ENCODE results near the gene KMT5C. TPM values are rescaled to one million over a fixed set of nuclear protein-coding genes. Genes with fewer than 3 reads are reported as not detected.

KMT5C gene
- total RNA-seq (2021) = 49.1 to 63.1 TPM (median 52.3 TPM) in 3 replicates
- Bru-seq, nascent RNA = percentile 55 among the genes with signal in this experiment
- long read RNA-seq, experiment 1, transcript KMT5C-201 (9 exons, 2,308 nt) = major isoform, 30 of 91 reads
- long read RNA-seq, experiment 1, transcript KMT5C-203 (8 exons, 2,077 nt) = minor isoform, 13 of 91 reads
- long read RNA-seq, experiment 1, partial matches to known transcripts = 6 of 91 reads
- long read RNA-seq, experiment 1, other reads (novel, unspliced or antisense) = 40 of 91 reads
- long read RNA-seq, experiment 2, transcript KMT5C-201 (9 exons, 2,308 nt) = major isoform, 7 of 38 reads
- long read RNA-seq, experiment 2, transcript KMT5C-203 (8 exons, 2,077 nt) = minor isoform, 5 of 38 reads
- long read RNA-seq, experiment 2, partial matches to known transcripts = 13 of 38 reads
- long read RNA-seq, experiment 2, other reads (novel, unspliced or antisense) = 13 of 38 reads
- long read RNA-seq, experiment 3 = 0 reads

DNA sequence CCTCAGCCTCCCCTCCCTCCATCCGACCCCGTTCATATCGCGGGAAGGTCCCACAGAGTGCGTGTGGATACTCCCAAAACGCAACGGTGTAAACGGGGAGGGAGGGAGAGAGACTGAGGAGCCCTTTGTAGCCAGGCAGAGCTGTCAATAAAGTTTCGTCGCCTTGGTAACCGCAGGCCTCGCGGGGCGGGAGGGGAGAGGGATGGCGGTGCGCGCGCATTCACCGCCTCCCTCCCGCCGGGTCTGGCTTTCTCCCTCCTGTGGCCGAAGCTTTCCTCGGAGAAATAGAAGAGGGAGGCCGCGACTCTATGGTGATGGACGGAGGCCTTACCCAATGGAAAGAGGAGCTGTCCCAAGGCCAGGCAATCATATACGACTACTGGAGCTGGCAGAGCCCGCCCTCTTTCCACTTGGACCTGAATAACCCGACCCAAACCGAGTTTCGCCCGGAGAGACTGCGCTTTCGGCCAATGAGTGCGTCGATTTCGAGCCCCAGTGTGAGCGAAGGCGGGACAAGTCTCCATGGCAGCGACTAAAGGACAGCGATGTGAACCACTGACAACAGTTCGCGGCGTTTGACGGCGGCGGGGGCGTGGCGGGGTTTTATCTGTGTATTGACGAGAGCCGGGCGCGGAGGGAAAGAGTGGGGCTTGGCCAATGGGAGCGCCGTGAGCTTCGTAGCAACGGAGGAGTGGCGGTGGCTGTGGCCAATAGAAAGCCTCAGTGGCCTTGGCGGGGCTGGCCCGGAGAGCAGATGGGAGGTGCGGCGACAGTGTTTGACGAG, at the start of gene KMT5C:
Gene KMT5C, plus strand, starts transcription at position 772 of the 784 bp plus-strand sequence. CDS start 2,061 bp downstream, outside the sequence.
- Mint-ChIP-seq H3K27me3 (ENCODE audit: low read depth) (peaks cover 26% of the 10 kb centered on the region), H3K36me3 (peaks cover 21% of the 10 kb centered on the region), H3K9me3 (no peaks in the 10 kb centered on the region), H3K4me3 (peak within 1 kb of the TSS; percentile 83), H3K4me1 (peaks cover 13% of the 10 kb centered on the region), H3K27ac (peak within 1 kb of the TSS; percentile 100)
- ChIA-PET POLR2A (interaction anchor here (0.7 to 2.1 kb wide), 30 partner anchors 10 to 1359 kb away, joined by 3 to 28 read pairs (median 4); partner anchors contain the start of genes COX6B2, FIZ1, HSPBP1 and ISOC2), CTCF (interaction anchor here (0.6 to 2.4 kb wide), 32 partner anchors 9 to 1321 kb away, joined by 3 to 35 read pairs (median 4); partner anchors contain the start of genes COX6B2, DNAAF3, HSPBP1 and PPP1R12C)
- peak; percentile 100 for DNase-seq (ENCODE audit: low spot score)
- peak; percentile 89 for ATAC-seq
- TF ChIP-seq ZNF263 (CRISPR knock-in tag; IDR thresholded peaks at IDR 0.05; ENCODE audit: low read depth) (no peak), OVOL2 (CRISPR knock-in tag; IDR thresholded peaks at IDR 0.05; ENCODE audit: borderline replicate concordance) (no peak), ZNF423 (CRISPR knock-in tag; IDR thresholded peaks at IDR 0.05) (no peak), PRRX2 (CRISPR knock-in tag; IDR thresholded peaks at IDR 0.05) (no peak), NR2C2 (CRISPR knock-in tag; IDR thresholded peaks at IDR 0.05) (no peak), HMGA2 (CRISPR knock-in tag; IDR thresholded peaks at IDR 0.05) (no peak), MXD4 (CRISPR knock-in tag; IDR thresholded peaks at IDR 0.05; ENCODE audit: borderline replicate concordance) (no peak), TCF7 (CRISPR knock-in tag; IDR thresholded peaks at IDR 0.05; ENCODE audit: low read depth) (no peak), ZNF416 (CRISPR knock-in tag; IDR thresholded peaks at IDR 0.05) (no peak), GABPB1 (CRISPR knock-in tag; IDR thresholded peaks at IDR 0.05) (no peak), CREM (CRISPR knock-in tag; IDR thresholded peaks at IDR 0.05) (peak; percentile 33; the same call in 1 of the 2 replicates), RORB (CRISPR knock-in tag; IDR thresholded peaks at IDR 0.05) (no peak), JAZF1 (CRISPR knock-in tag; IDR thresholded peaks at IDR 0.05) (no peak), ZNF219 (CRISPR knock-in tag; IDR thresholded peaks at IDR 0.05; ENCODE audit: borderline replicate concordance) (no peak), RELA (CRISPR knock-in tag; IDR thresholded peaks at IDR 0.05; ENCODE audit: borderline replicate concordance) (no peak), FOXK1 (CRISPR knock-in tag; IDR thresholded peaks at IDR 0.05) (peak; percentile 84), NFYB (CRISPR knock-in tag; conservative IDR thresholded peaks at IDR 0.05; ENCODE audit: low read depth) (peak; percentile 97), ZNF317 (CRISPR knock-in tag; IDR thresholded peaks at IDR 0.05; ENCODE audit: borderline replicate concordance, low read depth) (no peak), EMX1 (CRISPR knock-in tag; IDR thresholded peaks at IDR 0.05) (no peak)
- TF ChIP-seq, protein P1, sequence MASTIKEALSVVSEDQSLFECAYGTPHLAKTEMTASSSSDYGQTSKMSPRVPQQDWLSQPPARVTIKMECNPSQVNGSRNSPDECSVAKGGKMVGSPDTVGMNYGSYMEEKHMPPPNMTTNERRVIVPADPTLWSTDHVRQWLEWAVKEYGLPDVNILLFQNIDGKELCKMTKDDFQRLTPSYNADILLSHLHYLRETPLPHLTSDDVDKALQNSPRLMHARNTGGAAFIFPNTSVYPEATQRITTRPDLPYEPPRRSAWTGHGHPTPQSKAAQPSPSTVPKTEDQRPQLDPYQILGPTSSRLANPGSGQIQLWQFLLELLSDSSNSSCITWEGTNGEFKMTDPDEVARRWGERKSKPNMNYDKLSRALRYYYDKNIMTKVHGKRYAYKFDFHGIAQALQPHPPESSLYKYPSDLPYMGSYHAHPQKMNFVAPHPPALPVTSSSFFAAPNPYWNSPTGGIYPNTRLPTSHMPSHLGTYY (CRISPR knock-in tag; IDR thresholded peaks at IDR 0.05) = no peak
- TF ChIP-seq, protein P2, sequence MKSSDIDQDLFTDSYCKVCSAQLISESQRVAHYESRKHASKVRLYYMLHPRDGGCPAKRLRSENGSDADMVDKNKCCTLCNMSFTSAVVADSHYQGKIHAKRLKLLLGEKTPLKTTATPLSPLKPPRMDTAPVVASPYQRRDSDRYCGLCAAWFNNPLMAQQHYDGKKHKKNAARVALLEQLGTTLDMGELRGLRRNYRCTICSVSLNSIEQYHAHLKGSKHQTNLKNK (CRISPR knock-in tag; IDR thresholded peaks at IDR 0.05) = no peak
- TF ChIP-seq, protein P3, sequence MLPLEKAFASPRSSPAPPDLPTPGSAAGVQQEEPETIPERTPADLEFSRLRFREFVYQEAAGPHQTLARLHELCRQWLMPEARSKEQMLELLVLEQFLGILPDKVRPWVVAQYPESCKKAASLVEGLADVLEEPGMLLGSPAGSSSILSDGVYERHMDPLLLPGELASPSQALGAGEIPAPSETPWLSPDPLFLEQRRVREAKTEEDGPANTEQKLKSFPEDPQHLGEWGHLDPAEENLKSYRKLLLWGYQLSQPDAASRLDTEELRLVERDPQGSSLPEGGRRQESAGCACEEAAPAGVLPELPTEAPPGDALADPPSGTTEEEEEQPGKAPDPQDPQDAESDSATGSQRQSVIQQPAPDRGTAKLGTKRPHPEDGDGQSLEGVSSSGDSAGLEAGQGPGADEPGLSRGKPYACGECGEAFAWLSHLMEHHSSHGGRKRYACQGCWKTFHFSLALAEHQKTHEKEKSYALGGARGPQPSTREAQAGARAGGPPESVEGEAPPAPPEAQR (CRISPR knock-in tag; IDR thresholded peaks at IDR 0.05) = no peak
- TF ChIP-seq, protein P4, sequence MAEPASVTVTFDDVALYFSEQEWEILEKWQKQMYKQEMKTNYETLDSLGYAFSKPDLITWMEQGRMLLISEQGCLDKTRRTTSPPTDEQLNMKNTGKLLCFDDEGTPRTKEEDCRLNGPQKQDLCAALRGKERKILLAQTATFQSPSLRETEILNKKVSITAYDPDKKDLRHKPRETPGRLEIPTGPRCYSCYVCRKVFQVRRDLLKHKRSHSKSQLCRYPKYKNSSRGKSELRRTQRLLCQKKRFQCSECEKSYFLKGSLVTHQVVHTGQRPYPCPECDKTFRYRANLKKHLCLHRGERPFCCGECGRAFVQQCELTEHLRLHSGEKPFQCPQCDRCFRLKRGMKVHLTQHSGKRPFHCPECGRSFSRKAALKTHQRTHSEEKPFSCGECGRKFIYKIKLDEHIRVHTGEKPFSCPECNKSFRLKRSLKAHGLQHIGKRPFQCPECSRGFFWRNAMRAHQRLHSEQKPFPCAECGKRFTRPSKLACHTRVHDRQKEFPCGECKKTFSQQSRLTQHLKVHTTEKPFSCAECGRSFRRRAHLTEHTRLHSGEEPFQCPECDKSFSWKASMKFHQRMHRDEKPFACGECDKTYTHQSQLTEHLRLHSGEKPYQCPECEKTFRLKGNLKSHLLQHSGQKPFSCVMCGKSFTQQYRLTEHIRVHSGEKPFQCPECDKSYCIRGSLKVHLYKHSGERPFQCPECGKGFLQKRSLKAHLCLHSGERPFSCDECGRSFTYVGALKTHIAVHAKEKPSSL (CRISPR knock-in tag; conservative IDR thresholded peaks at IDR 0.05) = no peak
- TF ChIP-seq, protein P5, sequence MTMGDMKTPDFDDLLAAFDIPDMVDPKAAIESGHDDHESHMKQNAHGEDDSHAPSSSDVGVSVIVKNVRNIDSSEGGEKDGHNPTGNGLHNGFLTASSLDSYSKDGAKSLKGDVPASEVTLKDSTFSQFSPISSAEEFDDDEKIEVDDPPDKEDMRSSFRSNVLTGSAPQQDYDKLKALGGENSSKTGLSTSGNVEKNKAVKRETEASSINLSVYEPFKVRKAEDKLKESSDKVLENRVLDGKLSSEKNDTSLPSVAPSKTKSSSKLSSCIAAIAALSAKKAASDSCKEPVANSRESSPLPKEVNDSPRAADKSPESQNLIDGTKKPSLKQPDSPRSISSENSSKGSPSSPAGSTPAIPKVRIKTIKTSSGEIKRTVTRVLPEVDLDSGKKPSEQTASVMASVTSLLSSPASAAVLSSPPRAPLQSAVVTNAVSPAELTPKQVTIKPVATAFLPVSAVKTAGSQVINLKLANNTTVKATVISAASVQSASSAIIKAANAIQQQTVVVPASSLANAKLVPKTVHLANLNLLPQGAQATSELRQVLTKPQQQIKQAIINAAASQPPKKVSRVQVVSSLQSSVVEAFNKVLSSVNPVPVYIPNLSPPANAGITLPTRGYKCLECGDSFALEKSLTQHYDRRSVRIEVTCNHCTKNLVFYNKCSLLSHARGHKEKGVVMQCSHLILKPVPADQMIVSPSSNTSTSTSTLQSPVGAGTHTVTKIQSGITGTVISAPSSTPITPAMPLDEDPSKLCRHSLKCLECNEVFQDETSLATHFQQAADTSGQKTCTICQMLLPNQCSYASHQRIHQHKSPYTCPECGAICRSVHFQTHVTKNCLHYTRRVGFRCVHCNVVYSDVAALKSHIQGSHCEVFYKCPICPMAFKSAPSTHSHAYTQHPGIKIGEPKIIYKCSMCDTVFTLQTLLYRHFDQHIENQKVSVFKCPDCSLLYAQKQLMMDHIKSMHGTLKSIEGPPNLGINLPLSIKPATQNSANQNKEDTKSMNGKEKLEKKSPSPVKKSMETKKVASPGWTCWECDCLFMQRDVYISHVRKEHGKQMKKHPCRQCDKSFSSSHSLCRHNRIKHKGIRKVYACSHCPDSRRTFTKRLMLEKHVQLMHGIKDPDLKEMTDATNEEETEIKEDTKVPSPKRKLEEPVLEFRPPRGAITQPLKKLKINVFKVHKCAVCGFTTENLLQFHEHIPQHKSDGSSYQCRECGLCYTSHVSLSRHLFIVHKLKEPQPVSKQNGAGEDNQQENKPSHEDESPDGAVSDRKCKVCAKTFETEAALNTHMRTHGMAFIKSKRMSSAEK (CRISPR knock-in tag; IDR thresholded peaks at IDR 0.05; ENCODE audit: borderline replicate concordance) = no peak
- TF ChIP-seq, protein P6, sequence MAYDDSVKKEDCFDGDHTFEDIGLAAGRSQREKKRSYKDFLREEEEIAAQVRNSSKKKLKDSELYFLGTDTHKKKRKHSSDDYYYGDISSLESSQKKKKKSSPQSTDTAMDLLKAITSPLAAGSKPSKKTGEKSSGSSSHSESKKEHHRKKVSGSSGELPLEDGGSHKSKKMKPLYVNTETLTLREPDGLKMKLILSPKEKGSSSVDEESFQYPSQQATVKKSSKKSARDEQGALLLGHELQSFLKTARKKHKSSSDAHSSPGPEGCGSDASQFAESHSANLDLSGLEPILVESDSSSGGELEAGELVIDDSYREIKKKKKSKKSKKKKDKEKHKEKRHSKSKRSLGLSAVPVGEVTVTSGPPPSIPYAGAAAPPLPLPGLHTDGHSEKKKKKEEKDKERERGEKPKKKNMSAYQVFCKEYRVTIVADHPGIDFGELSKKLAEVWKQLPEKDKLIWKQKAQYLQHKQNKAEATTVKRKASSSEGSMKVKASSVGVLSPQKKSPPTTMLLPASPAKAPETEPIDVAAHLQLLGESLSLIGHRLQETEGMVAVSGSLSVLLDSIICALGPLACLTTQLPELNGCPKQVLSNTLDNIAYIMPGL (CRISPR knock-in tag; IDR thresholded peaks at IDR 0.05) = no peak
